ENCODE results near the gene HOXD11.
A peak's percentile ranks its signal among the peaks of the same experiment; 100 is the strongest.

The HOXD11 gene

DNA sequence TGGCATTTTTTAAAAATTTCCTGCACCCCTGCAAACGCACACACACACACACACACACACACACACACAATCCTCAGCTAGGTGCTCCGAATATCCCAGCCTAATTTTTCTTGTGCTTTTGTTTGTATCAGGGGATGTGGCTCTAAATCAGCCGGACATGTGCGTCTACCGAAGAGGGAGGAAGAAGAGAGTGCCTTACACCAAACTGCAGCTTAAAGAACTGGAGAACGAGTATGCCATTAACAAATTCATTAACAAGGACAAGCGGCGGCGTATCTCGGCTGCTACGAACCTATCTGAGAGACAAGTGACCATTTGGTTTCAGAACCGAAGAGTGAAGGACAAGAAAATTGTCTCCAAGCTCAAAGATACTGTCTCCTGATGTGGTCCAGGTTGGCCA lies 12.7 kb upstream of the HOXD11 start:
- DNase-seq, result no peak

DNA sequence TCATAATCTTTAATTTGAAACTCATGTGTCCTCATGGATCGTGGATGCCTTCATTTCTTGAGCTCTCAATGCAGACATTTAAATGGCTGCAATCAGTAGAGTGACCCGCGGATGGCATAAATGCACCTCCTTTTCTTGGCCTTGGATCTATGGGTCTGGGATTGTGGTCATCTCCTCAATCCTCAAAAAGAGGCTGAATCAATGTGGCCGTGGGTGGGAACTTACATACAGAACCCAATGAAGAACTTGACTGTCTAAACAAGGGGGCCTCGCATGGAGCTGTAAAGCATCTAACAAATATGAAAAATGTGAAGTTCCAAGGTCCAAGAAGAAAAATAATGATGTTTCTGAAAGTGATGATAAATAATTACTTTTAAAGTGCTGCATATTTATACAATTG lies 11.7 kb upstream of the HOXD11 start:
- no peak for DNase-seq

DNA sequence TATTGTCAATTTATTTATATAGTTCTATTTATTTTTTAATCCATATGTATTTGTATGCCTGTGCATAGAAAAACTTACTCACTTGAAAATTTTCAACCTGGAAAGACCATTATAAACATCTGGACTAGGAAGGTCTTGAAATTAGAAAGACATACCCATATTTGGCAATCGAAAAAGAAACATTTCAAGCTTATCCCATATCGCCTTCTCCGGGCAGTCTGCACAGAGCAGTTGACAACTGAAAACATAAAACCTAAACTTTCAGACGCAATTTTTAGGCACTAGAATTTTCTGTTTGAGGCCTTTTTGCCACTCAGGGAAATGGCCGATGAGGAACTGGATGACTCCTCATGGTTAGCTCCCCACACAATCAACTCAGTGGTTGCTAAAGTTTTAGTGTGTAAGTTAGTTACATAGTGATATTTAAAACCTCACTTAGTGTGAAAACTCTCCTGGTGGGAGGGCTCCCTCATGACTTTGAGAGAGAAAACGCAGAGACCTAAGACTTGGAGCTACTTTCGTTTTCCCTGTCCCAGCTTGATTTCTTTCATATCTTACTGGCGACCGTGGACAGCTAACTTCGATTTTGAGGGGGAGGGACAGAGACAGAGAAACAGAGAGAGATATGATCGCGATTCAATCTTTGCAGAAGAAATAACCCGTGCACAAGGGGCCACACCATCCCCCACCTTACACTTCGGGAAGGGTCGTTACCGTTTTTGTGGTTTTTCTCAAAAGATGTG lies 10.7 kb upstream of the HOXD11 start:
- no peak for DNase-seq

DNA sequence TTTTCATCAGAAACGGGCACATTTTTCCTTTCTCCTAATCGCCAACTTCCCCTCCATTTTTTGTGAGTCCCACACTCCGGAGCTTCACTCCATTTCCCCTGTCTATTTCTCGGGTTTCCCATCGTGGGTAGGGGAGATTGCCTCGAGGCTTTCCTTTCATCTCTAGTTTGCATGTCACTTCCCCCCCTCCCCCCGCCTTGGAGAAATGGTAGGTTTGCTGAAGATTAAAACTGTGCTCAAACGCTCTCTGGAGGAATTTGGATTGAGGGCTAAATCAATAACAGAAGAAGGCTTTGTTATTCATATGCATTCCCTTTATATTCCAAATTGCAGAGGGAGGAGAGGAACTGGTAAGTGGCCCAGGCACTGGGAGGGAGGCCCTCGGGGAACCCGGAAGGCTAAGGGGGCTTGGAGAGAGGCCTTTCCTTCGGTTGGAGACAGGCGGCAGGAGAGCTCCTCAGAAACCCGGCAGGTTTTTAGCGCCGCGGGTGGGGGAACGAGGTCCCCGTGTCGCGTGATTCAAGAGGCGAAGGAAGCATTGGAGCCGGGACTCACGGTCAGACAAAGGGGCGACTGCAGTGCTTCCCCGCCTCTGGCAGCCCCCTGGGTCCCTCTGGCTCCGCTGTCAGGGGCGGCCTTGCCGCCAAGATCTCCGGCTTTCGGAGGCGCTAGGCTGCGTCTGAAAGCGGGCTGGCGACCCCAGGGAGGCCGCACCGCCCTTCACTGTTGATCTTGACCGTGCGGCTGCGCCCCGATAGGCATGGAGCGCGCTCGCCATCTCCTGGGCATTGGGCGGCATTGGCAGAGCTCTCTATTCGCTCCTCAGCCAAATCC lies 9.9 kb upstream of the HOXD11 start:
- DNase-seq, result peak; percentile 57

DNA sequence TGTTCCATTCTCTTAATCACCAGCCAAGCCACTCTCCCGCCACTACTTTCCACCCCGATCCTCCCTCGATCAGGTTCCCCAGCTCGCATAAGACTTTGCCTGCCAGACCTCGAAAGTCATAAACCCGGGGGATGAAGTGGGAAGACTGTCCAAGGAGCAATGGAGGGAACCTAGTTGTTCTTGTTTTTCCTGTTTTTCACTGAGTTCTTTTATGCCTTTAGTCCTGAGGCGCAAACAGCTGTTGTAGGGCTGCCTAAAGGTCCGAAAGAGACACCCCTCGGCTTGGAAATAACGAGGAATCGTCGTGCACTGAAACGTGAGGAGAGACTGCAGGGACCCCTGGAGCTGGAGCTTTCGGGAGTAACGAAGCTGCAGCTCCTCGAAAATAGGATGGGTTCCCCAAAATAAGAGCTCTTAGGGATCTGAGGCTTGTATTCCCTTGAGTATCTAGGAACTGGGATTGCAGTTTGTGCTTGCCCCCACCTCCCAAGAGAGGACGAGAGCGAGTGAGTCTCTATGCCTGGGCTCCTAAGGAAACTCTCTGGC lies 9.2 kb upstream of the HOXD11 start:
- no peak for DNase-seq

DNA sequence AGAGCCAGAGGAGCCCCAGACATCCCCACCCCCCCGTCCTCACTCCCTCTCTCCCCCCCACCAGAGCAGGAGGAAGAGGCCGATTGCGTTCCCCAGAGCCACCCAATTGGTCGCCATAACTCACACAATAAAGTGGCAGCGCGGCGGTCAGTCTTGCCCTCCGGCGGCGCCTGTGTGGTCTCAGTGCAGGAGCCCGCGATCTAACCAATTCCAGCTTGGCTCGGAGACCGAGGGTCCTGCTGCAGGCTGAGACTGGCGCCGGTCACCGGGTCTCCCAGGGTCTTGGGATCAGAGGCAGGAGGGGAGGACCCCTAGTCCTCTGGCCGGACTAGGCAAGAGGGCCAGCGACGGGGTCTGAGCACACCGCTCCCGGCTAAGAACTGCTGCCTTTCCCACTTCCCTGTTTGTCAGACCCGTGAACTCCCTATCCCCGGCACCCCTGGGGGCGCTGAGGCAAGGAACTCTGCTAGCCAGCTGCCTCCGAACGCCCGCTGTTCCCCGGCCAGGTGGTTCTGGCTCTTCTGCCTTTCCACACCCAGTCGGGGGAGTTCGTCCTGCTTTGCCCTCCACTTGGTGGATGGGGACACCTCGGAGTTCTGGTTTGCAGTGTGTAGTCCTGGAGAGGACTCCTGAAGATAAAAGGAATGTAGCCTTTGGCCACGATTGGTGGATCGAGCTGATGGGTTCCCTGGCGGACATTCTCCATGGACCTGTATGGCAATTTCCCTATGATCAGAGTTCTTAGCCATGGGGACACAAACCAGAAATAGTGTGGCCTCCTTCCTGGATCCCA lies 8.5 kb upstream of the HOXD11 start:
- DNase-seq, result no peak

DNA sequence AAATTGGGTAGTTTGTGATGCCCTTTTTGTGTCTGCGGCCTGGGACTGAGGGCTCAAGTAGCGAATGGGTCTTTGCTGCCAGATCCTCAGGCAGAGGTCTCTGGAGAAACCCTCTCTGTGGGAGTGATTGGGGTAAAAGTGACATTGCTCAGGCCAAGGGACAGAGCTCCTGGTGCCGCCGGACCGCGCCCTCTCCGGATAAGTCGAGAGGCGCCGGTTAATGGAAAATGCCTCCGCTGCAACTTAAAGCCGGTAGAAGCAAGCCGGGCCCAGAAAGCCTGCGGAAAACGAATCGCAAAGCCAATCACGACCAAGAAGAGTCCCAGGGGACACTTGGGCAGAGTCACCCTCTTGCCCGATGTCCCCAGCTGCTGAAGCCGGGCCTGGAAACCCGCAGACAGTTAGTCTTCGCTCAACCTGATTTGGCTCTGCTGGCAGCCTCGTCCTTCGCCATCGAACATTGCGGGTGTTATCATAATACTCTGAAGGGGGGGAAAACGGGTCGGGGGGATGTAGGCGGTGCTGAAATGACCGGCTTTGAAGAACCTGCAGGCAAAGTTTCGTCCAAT lies 7.8 kb upstream of the HOXD11 start:
- DNase-seq, result no peak

DNA sequence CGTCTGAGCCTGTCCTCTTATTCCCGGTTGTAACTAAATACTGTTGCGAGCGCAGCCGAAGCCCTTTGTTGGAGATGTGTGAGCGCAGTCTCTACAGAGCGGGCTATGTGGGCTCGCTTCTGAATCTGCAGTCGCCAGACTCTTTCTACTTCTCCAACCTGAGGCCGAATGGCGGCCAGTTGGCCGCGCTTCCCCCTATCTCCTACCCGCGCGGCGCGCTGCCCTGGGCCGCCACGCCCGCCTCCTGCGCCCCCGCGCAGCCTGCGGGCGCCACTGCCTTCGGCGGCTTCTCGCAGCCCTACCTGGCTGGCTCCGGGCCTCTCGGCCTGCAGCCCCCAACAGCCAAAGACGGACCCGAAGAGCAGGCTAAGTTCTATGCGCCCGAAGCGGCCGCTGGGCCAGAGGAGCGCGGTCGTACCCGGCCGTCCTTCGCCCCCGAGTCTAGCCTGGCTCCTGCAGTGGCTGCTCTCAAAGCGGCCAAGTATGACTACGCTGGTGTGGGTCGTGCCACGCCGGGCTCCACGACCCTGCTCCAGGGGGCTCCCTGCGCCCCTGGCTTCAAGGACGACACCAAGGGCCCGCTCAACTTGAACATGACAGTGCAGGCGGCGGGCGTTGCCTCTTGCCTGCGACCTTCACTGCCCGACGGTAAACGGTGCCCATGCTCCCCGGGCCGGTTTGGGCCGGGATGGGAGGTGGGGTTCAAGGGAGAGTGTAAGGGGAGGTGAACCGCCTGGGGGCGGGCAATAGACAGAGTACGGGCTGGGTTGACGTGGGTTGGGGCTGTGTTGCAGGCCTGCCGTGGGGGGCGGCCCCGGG lies 7.1 kb upstream of the HOXD11 start, which contains the start of gene HOXD12:
Gene HOXD12, plus strand, starts transcription at position 68 of the 819 bp plus-strand sequence. Its CDS starts 7 bp downstream, at position 75.
- no peak for DNase-seq

DNA sequence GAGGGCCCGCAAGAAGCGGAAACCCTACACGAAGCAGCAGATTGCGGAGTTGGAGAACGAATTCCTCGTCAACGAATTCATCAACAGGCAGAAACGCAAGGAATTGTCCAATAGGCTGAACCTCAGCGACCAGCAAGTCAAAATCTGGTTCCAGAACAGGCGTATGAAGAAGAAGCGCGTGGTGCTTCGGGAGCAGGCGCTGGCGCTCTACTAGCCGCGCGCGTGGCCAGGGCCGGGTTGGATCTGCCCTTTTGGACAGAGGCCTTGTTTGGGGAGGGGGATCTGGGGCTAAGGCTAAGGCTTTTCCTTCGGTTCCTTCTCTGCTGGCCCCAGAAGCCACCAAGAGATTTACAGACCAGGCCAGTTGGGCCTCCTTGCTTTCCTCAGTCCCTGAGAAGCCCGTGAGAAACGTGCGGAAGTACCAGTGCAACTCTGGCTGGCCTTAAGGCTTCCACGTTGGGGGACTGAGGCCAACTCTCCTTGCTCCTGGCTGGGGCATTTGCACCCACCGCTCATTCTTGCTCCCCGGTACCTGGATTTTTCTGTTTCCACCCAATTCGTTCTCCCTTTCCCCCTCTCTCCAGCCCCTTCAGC lies 6.4 kb upstream of the HOXD11 start:
- DNase-seq, result no peak

DNA sequence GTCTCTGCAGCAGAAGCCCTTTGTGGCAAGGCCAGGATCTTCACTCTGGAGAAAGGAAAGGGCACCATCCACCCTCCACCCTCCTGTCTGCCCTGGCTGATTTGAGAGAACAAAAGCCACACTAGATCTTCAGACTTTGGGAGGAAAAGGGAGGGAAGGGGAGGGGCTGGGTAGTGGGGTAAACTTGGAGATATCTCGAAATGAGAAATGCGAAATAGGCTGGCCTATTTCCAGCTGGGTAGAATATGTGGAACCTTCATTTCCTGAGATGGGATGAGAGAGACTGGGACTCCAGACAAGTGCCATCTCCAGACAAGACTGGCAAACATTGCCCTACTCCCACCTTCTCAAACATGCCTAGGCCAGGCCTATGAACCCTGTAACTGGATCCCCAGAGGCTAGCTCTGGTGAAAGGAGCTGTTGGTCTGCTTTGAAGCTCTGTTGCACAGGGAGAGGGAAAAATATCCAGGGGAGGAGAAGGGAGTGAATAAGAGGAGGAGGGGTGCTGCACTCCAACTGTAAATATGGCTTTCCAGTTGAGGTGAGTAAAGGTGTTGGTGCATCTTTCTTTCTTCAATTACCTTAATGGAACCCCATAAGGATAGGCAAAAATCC lies 5.8 kb upstream of the HOXD11 start:
- DNase-seq, result no peak

DNA sequence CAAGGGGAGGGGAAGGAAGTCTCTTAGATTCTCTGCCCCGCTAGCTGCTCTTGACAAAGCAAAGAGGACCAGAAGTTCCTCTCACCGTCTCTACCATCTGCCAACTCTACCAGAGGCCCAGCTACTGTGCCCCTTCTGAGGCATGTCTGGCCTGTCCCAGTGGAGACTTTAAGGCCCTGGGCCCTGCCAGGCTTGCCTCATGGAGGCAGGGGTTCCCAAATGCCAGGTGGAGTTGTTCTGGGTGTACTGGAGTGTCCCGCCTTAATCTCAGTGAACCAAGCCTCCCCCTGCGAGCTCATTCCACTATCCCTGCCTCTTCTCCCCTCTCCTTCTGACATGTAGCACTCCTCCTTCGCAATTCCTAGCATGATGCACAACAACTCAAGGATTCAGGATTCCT lies 5.2 kb upstream of the HOXD11 start:
- no peak for DNase-seq

DNA sequence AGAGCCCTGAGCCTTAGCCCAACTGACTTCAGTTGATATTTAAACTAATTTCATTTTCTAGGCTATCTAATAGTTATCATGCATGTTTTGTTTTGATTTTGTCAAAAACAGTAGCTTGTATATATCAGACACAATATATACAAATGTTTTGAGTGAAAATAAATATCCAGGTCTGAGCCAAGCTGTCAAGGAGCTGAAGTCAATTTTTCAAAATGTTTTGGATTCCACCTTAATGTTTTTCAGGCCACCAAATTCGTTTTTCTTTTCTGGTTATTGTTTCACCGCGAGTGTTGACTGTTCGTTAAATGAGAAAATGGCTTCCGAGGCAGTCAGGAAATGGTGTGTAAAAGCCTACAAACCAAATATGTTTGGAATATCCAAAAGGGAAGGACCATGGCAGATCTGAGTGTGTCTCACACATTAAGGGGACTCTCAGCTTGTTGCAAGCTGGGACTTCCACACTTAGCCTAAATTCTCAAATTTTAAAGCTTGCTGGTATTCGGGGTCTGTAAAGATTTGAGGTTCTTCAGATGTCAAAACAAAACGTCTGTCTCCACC lies 4.7 kb upstream of the HOXD11 start:
- DNase-seq, result no peak

DNA sequence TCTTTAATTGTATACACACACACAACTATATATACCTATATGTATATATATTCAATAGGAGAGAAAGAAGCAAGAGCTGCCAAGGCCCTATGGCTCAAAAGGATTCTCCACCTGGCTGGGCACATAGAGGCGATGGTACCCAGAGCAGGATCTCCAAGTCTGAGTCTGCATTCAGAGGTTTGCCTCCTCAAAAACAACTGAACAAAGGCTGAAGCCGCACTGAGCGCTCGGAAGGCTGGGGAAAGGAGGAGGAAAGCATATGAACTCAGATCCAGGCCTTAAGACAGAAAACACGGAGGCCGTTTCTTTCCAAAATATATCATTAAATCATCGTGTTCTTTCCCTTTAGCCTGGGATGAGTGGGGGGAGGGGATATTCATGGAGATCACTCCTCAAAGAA lies 3.9 kb upstream of the HOXD11 start:
- DNase-seq, result no peak

DNA sequence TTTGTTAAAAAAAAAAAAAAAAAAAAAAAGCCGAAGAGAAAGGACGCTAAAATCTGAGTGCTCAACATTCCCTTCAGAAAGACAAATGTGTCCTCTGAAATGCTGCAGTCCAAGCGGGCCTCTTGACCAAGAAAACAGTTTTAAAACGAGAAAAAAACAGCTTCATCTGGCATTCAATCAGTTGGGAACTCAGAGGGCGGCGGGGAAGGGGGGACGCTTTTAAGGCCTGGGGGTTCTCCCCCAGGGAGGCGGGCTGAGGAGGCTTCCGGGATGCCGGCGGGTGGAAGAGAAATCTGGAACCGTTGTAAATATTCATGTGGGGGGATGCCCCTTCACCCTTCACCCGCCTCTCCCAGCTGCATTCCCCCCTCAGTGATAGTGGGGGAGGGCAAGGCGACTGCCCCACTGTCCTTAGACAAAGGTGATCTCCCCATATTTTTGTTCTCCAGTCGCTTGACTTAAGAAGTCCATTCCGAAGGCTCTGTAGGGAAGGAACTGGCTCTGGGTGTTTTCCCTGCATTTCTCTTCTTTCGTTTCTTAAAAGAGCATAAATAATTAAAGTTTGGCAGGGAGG lies 3.3 kb upstream of the HOXD11 start:
- no peak for DNase-seq

DNA sequence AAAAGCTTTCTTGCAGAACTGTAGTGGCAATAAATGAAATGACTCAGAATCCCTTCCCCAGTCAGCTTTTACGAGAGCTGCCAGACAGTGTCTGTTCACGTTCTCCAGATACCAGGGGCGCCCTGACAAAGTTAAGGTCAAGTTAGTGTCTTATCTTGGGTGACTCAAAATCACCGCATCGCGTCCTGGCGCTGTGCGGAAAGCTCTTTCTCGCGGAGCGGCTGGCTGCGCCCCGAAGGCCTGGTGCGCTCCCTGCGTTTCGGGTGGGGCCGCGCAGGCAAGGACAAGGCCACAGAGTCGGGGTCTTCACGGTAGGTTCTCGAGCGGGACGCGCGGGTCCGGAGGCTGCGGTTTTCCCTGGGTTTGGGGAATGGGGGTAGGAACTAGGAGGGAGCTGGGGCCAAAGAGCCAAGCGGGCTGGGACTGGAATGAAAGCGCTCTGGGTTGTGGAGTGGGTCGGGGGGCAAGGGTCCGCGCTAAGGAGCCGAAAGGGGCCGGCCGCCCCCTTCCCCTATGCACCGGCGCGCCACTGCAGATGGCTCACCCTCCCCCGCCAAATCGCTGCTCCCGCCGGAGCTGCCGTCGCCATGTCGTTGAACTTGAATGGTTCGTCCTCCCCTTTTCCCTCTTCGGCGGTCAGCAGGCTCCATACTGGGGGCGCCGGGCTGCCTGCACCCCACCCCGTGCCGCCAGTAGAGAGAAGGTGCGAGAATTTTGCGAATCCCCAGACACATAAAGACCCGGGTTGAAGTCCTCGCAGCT lies 2.6 kb upstream of the HOXD11 start:
- no peak for DNase-seq

DNA sequence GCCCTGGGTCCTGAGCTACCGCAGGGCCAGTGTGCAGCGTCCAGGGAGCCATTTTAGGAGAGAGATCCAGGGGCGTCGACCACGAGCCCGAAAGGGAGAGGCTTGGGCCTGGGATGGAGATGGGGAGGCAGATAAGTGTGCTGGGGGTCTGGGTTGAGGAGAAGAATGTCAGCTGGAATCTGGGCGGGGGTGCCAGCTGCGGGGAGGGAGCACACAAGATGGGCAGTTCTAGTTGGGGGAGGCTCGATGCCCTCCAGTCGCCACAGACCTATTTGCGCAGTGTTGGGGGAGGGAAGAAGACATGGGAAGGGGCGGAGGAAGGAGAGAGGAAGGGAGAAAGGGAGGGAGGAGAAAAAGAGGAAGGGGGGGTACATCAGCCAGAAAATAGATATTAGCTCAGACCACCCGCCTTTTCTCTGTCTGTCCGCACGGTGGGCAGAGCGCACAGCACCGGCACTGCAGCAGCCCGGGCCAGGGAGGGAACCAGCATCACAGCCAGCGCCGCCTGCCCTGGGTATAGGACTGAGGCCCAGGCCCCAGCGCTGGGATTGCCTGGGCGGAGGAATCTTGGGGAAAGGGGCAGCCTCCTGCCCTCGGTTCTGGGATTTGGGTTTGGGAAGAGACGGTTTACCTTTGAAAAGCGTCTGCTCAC lies 1.9 kb upstream of the HOXD11 start:
- DNase-seq, result no peak

DNA sequence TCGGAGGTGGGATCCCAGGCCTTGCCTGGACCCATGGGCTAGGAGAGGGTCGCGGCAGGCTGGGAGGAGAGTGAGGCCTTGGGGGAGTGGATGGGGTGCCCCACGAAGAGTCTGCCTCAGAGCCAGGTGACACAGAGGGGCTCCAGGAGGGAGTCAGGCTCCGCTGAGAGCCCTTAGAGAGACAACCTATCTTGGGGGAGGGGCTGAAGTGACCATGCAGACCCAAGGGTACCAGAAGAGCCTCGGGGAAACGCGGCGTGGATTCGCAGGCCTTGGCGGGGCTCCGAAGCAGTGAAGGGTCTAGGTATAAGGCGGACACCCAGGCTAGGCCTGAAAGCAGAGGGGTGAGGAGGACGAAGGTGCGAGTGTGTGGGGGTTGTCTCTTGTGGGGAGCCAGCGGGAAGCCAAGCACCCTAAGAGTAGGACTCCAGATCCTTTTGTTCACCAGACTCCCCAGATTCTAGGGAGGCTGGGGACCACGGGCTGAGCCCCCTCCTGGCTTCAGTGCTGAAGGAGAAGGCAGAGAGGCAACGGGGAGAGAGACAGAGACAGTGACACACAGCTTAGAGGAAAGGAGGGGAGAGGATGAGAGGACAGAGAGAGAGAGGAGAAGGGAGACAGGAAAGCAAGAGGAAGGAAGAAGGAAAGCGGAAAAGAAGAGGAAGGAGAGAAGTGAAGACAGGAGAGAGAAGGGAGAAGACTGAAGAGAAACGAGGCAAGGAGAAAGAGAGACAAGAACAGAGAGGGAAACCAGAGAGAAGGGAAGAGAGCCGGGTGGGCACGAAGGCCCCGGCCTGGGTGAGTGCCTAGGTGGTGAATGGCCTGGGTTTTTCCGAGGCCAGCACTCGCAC lies 1.1 kb upstream of the HOXD11 start:
- no peak for DNase-seq

DNA sequence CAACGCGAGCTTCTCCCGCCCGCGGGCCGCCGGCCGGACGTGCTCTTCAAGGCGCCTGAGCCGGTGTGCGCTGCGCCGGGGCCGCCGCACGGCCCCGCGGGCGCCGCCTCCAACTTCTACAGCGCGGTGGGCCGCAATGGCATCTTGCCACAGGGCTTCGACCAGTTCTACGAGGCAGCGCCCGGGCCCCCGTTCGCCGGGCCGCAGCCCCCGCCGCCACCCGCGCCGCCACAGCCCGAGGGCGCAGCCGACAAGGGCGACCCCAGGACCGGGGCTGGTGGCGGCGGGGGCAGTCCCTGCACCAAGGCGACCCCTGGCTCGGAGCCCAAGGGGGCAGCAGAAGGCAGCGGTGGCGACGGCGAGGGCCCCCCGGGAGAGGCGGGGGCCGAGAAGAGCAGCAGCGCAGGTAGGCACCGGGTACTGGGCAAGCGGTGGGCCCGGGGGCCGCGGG lies 676 bp downstream of the HOXD11 start:
- no peak for DNase-seq
